Upper lobe of right lung (tissue), 1 donor: ENCODE data around the gene RPL7A. TPM values are rescaled to one million over a fixed set of nuclear protein-coding genes. Genes with fewer than 3 reads are reported as not detected.
"Not testable (repeated sequence)": the region's sequence is repeated elsewhere in the genome, so short reads cannot be mapped to it uniquely, and the experiment has no call there.

Experiments used
- ATAC-seq: fragments of 200-7000 bp; cut with Tn5 transposase; one replicate; pipeline ENCODE4 v1.9.1; 2020; ENCODE audit warnings: mild to moderate bottlenecking, moderate library complexity
- DNase-seq: peaks from one replicate; pipeline ENCODE4 v3.0.0-alpha.2; 2020
- H3K27ac ChIP-seq: fragments of 200-600 bp; one replicate; pipeline ENCODE4 v1.8.0; 2022
- H3K27me3 ChIP-seq: fragments of 200-600 bp; one replicate; pipeline ENCODE4 v1.8.0; 2022; ENCODE audit warnings: mild to moderate bottlenecking
- H3K36me3 ChIP-seq: fragments of 200-600 bp; one replicate; pipeline ENCODE4 v1.8.0; 2022
- H3K4me1 ChIP-seq: fragments of 200-600 bp; one replicate; pipeline ENCODE4 v1.8.0; 2022
- H3K4me3 ChIP-seq: fragments of 200-600 bp; one replicate; pipeline ENCODE4 v1.8.0; 2022; ENCODE audit warnings: mild to moderate bottlenecking
- H3K9me3 ChIP-seq: fragments of 200-600 bp; one replicate; pipeline ENCODE4 v1.8.0; 2022
- CTCF ChIP-seq: fragments of 200-600 bp; IDR thresholded peaks from one replicate; pipeline ENCODE4 v1.8.0; 2022; ENCODE audit warnings: antibody characterized with exemption
- intact Hi-C: fragments of 100-400 bp; cut with DNase I; formaldehyde crosslinking; loops from one replicate; pipeline ENCODE4 v1.11.0; 2022
- total RNA-seq: library from RNA; stranded (reverse); fragmentation: NEBNext Ultra II Directional; extraction: Animal tissue kit (Norgen Biotek cat#: 25700); gene quantifications from one replicate; pipeline ENCODE4 v1.2.1, GENCODE V29; 2021
- donor health status: DM: no; HTN: yes; CAD: no; lungs with severe emphysema.

Gene RPL7A
- total RNA-seq, 1 donor from 2014 or later, result 1,380 TPM

- Histone ChIP-seq H3K27me3 (no peaks in the 10 kb centered on the region), H3K27ac (no peak overlapping the region), H3K4me1 (peaks cover 19% of the 10 kb centered on the region), H3K9me3 (no peaks in the 10 kb centered on the region), H3K36me3 (peaks cover 47% of the 10 kb centered on the region), H3K4me3 (no peak overlapping the region)
- intact Hi-C loops, result loop anchor here (10.0 kb wide), 1 partner anchor 147 kb away; no protein-coding TSS in a partner anchor
- no peak for TF ChIP-seq CTCF
- DNase-seq, result peak; percentile 61
- no peak for ATAC-seq
Measured at GRCh38 chr9:133331641-133332380, 16.2 kb upstream of the RPL7A start.

- TF ChIP-seq CTCF, result no peak
- no peak for ATAC-seq
- intact Hi-C loops, result loop anchor here (10.0 kb wide), 1 partner anchor 148 kb away; no protein-coding TSS in a partner anchor
- Histone ChIP-seq H3K9me3 (no peaks in the 10 kb centered on the region), H3K27ac (no peak overlapping the region), H3K27me3 (no peaks in the 10 kb centered on the region), H3K4me3 (no peak overlapping the region), H3K36me3 (peaks cover 47% of the 10 kb centered on the region), H3K4me1 (peaks cover 19% of the 10 kb centered on the region)
- DNase-seq, result peak; percentile 60
Measured at GRCh38 chr9:133332381-133332730, 15.7 kb upstream of the RPL7A start.

GRCh38 chr9:133333011-133333410 lies 15.0 kb upstream of the RPL7A start:
- H3K36me3 ChIP-seq, result peaks cover 47% of the 10 kb centered on the region
- DNase-seq (no peak), ATAC-seq (no peak)
- TF ChIP-seq CTCF, result no peak
- peaks cover 19% of the 10 kb centered on the region for H3K4me1 ChIP-seq
- H3K27me3 ChIP-seq, result no peaks in the 10 kb centered on the region
- H3K4me3 ChIP-seq, result no peak overlapping the region
- no peak overlapping the region for H3K27ac ChIP-seq
- intact Hi-C loops, result loop anchor here (10.0 kb wide), 1 partner anchor 148 kb away; no protein-coding TSS in a partner anchor
- no peaks in the 10 kb centered on the region for H3K9me3 ChIP-seq

GRCh38 chr9:133333566-133333965 lies 14.5 kb upstream of the RPL7A start:
- DNase-seq, result peak; percentile 25
- H3K36me3 ChIP-seq, result peaks cover 47% of the 10 kb centered on the region
- TF ChIP-seq CTCF, result no peak
- no peak overlapping the region for H3K4me3 ChIP-seq
- no peak for ATAC-seq
- peaks cover 19% of the 10 kb centered on the region for H3K4me1 ChIP-seq
- no peaks in the 10 kb centered on the region for H3K9me3 ChIP-seq
- H3K27ac ChIP-seq, result no peak overlapping the region
- intact Hi-C loops, result loop anchor here (10.0 kb wide), 1 partner anchor 149 kb away; no protein-coding TSS in a partner anchor
- H3K27me3 ChIP-seq, result no peaks in the 10 kb centered on the region

- Histone ChIP-seq H3K36me3 (peaks cover 47% of the 10 kb centered on the region), H3K9me3 (no peaks in the 10 kb centered on the region), H3K27me3 (no peaks in the 10 kb centered on the region), H3K4me3 (no peak overlapping the region), H3K4me1 (peaks cover 19% of the 10 kb centered on the region), H3K27ac (no peak overlapping the region)
- DNase-seq (peak; percentile 38), ATAC-seq (no peak)
- intact Hi-C loops, result loop anchor here (10.0 kb wide), 1 partner anchor 149 kb away; no protein-coding TSS in a partner anchor
- TF ChIP-seq CTCF, result no peak
Measured at GRCh38 chr9:133334161-133334560, 13.9 kb upstream of the RPL7A start.

GRCh38 chr9:133334888-133335287 lies 13.1 kb upstream of the RPL7A start:
- DNase-seq, result peak; percentile 60
- Histone ChIP-seq H3K36me3 (peaks cover 47% of the 10 kb centered on the region), H3K4me3 (peak overlapping the region; percentile 94), H3K4me1 (peaks cover 19% of the 10 kb centered on the region)
- intact Hi-C loops, result loop anchor here (10.0 kb wide), 1 partner anchor 150 kb away; no protein-coding TSS in a partner anchor
- H3K27me3 ChIP-seq, H3K9me3 ChIP-seq, H3K27ac ChIP-seq, ATAC-seq: not testable (repeated sequence)
